DOHH2 (cell line): ENCODE measurements around the gene SHANK3.

Experiments used
- H3F3A ChIP-seq: fragments of 200-600 bp; sonication (generic), shearing (Covaris generic); 2 replicates; pipeline ENCODE4 v1.6.0; 2016; ENCODE audit warnings: antibody characterized with exemption, mild to moderate bottlenecking; ENCODE audit not compliant: control insufficient read depth, insufficient read depth
- H3K27ac ChIP-seq: fragments of 200-600 bp; sonication (generic); 2 replicates; pipeline ENCODE4 v1.5.1; 2014; ENCODE audit warnings: low read depth, mild to moderate bottlenecking, low read length, moderate library complexity
- H3K27me3 ChIP-seq: fragments of 200-600 bp; sonication (generic); 2 replicates; pipeline ENCODE4 v1.6.1; 2014; ENCODE audit warnings: mild to moderate bottlenecking, low read length, mixed read lengths; ENCODE audit not compliant: control insufficient read depth
- H3K36me3 ChIP-seq: fragments of 200-600 bp; sonication (generic); 2 replicates; pipeline ENCODE4 v1.6.1; 2014; ENCODE audit warnings: mild to moderate bottlenecking, low read length, moderate library complexity, mixed read lengths; ENCODE audit not compliant: control insufficient read depth
- H3K4me1 ChIP-seq: fragments of 200-600 bp; sonication (generic); 2 replicates; pipeline ENCODE4 v1.6.1; 2014; ENCODE audit warnings: mild to moderate bottlenecking, low read length, mixed read lengths; ENCODE audit not compliant: control insufficient read depth
- H3K4me2 ChIP-seq: fragments of 200-600 bp; sonication (generic); 2 replicates; pipeline ENCODE4 v1.6.0; 2014; ENCODE audit warnings: mild to moderate bottlenecking, low read length, moderate library complexity
- H3K4me3 ChIP-seq: fragments of 200-600 bp; sonication (generic); 2 replicates; pipeline ENCODE4 v1.5.1; 2014; ENCODE audit warnings: mild to moderate bottlenecking, low read length, mixed read lengths
- H3K79me2 ChIP-seq: fragments of 200-600 bp; sonication (generic); 2 replicates; pipeline ENCODE4 v1.6.1; 2014; ENCODE audit warnings: mild to moderate bottlenecking, low read length, mixed read lengths; ENCODE audit not compliant: control insufficient read depth
- H3K9me2 ChIP-seq: fragments of 200-600 bp; sonication (generic); replicated peaks from 2 replicates; pipeline ENCODE4 v1.6.1; 2014; ENCODE audit warnings: mild to moderate bottlenecking, low read length, mixed read lengths; ENCODE audit not compliant: control insufficient read depth
- H3K9me3 ChIP-seq: fragments of 200-600 bp; sonication (generic); 2 replicates; pipeline ENCODE4 v1.6.1; 2014; ENCODE audit warnings: antibody characterized with exemption, low read length, mixed read lengths; ENCODE audit not compliant: control insufficient read depth, insufficient read depth
- H4K20me1 ChIP-seq: fragments of 200-600 bp; sonication (generic); 2 replicates; pipeline ENCODE4 v1.6.0; 2014; ENCODE audit warnings: low read depth, mild to moderate bottlenecking, antibody characterized with exemption, low read length, moderate library complexity; ENCODE audit not compliant: control insufficient read depth, insufficient read depth
- CTCF ChIP-seq: fragments of 200-600 bp; sonication (generic); IDR thresholded peaks from one replicate; pipeline ENCODE4 v1.5.1; 2014; ENCODE audit warnings: antibody characterized with exemption, mild to moderate bottlenecking, low read depth, low read length; ENCODE audit not compliant: poor library complexity, severe bottlenecking
- EZH2phosphoT487 ChIP-seq: fragments of 200-600 bp; sonication (generic); IDR thresholded peaks from 2 replicates; pipeline ENCODE4 v1.6.1; 2017; ENCODE audit warnings: borderline replicate concordance, mild to moderate bottlenecking, antibody characterized with exemption, low read length, moderate library complexity, mixed read lengths

SHANK3 gene

GRCh38 chr22:50705219-50705691 lies 32.6 kb downstream of the SHANK3 start:
- H3K4me3 ChIP-seq, result no peak overlapping the region
- no peaks in the 10 kb centered on the region for H4K20me1 ChIP-seq
- H3K27ac ChIP-seq, result no peak overlapping the region
- H3F3A ChIP-seq, result no peaks in the 10 kb centered on the region
- no peak overlapping the region for H3K4me2 ChIP-seq
- H3K36me3 ChIP-seq, result no peaks in the 10 kb centered on the region
- H3K9me3 ChIP-seq, result no peaks in the 10 kb centered on the region
- no peaks in the 10 kb centered on the region for H3K79me2 ChIP-seq
- H3K9me2 ChIP-seq, result no peaks in the 10 kb centered on the region
- H3K4me1 ChIP-seq, result no peaks in the 10 kb centered on the region
- no peaks in the 10 kb centered on the region for H3K27me3 ChIP-seq
- TF ChIP-seq CTCF (no peak), EZH2phosphoT487 (no peak)

GRCh38 chr22:50705851-50706351 lies 33.3 kb downstream of the SHANK3 start:
- Histone ChIP-seq H4K20me1 (no peaks in the 10 kb centered on the region), H3K9me3 (no peaks in the 10 kb centered on the region), H3K79me2 (no peaks in the 10 kb centered on the region), H3F3A (no peaks in the 10 kb centered on the region), H3K4me1 (no peaks in the 10 kb centered on the region), H3K27ac (no peak overlapping the region), H3K4me3 (no peak overlapping the region), H3K27me3 (no peaks in the 10 kb centered on the region), H3K36me3 (no peaks in the 10 kb centered on the region), H3K4me2 (no peak overlapping the region), H3K9me2 (no peaks in the 10 kb centered on the region)
- no peak for TF ChIP-seq EZH2phosphoT487
- TF ChIP-seq CTCF, result no peak

- Histone ChIP-seq H3K79me2 (no peaks in the 10 kb centered on the region), H3K36me3 (no peaks in the 10 kb centered on the region), H3K4me1 (no peaks in the 10 kb centered on the region), H3K9me3 (no peaks in the 10 kb centered on the region), H3K4me3 (no peak overlapping the region), H4K20me1 (no peaks in the 10 kb centered on the region), H3K4me2 (no peak overlapping the region), H3K27ac (no peak overlapping the region), H3K27me3 (no peaks in the 10 kb centered on the region), H3F3A (no peaks in the 10 kb centered on the region), H3K9me2 (no peaks in the 10 kb centered on the region)
- TF ChIP-seq CTCF (no peak), EZH2phosphoT487 (no peak)
Measured at GRCh38 chr22:50706481-50707125, 34.0 kb downstream of the SHANK3 start.

- Histone ChIP-seq H3K27me3 (no peaks in the 10 kb centered on the region), H4K20me1 (no peaks in the 10 kb centered on the region), H3K9me3 (no peaks in the 10 kb centered on the region), H3K9me2 (no peaks in the 10 kb centered on the region), H3K27ac (no peak overlapping the region), H3K79me2 (no peaks in the 10 kb centered on the region), H3F3A (no peaks in the 10 kb centered on the region), H3K36me3 (no peaks in the 10 kb centered on the region), H3K4me2 (no peak overlapping the region), H3K4me1 (no peaks in the 10 kb centered on the region), H3K4me3 (no peak overlapping the region)
- no peak for TF ChIP-seq EZH2phosphoT487
- no peak for TF ChIP-seq CTCF
Measured at GRCh38 chr22:50708474-50708873, 35.9 kb downstream of the SHANK3 start.
